Measurements from ENCODE around the gene DDX4.
"Not testable (repeated sequence)": the region's sequence is repeated elsewhere in the genome, so short reads cannot be mapped to it uniquely, and the experiment has no call there.

Gene DDX4

GRCh38 chr5:55731848-55732247 lies 6.0 kb upstream of the DDX4 start:
- no peak for DNase-seq

GRCh38 chr5:55732585-55732984 lies 5.3 kb upstream of the DDX4 start:
- DNase-seq: no peak

- no peak for DNase-seq
Measured at GRCh38 chr5:55734658-55735057, 3.2 kb upstream of the DDX4 start.

- DNase-seq: no peak
Measured at GRCh38 chr5:55742778-55743177, 4.9 kb downstream of the DDX4 start.

GRCh38 chr5:55747778-55748318 lies 10.0 kb downstream of the DDX4 start:
- no peak for DNase-seq

GRCh38 chr5:55749387-55749786 lies 11.5 kb downstream of the DDX4 start:
- DNase-seq: no peak

GRCh38 chr5:55750063-55750462 lies 12.2 kb downstream of the DDX4 start:
- DNase-seq: no peak

- no peak for DNase-seq
Measured at GRCh38 chr5:55750499-55750898, 12.6 kb downstream of the DDX4 start.

GRCh38 chr5:55758231-55758630 lies 20.4 kb downstream of the DDX4 start:
- no peak for DNase-seq

GRCh38 chr5:55758714-55759113 lies 20.9 kb downstream of the DDX4 start:
- DNase-seq: no peak

GRCh38 chr5:55761721-55762120 lies 23.9 kb downstream of the DDX4 start:
- not testable (repeated sequence) for DNase-seq

- DNase-seq: no peak
Measured at GRCh38 chr5:55763746-55764420, 26.0 kb downstream of the DDX4 start.

- no peak for DNase-seq
Measured at GRCh38 chr5:55768279-55768678, 30.4 kb downstream of the DDX4 start.

- no peak for DNase-seq
Measured at GRCh38 chr5:55771175-55771655, 33.4 kb downstream of the DDX4 start.

GRCh38 chr5:55773057-55773456 lies 35.2 kb downstream of the DDX4 start:
- DNase-seq: no peak

- no peak for DNase-seq
Measured at GRCh38 chr5:55777332-55777731, 39.5 kb downstream of the DDX4 start.

GRCh38 chr5:55800924-55801323 lies 63.1 kb downstream of the DDX4 start:
- no peak for DNase-seq

GRCh38 chr5:55808814-55809213 lies 71.0 kb downstream of the DDX4 start:
- not testable (repeated sequence) for DNase-seq

- not testable (repeated sequence) for DNase-seq
Measured at GRCh38 chr5:55815939-55816338, 78.1 kb downstream of the DDX4 start.

GRCh38 chr5:55816342-55816741 lies 78.5 kb downstream of the DDX4 start:
- no peak for DNase-seq

GRCh38 chr5:55817030-55817429 lies 79.2 kb downstream of the DDX4 start:
- DNase-seq: no peak

GRCh38 chr5:55820488-55820887 lies 82.6 kb downstream of the DDX4 start:
- no peak for DNase-seq

- peak in 1 of 2 donors; percentile 12 for DNase-seq
Measured at GRCh38 chr5:55821731-55822512, 84.1 kb downstream of the DDX4 start.

Data from stimulated activated CD4-positive, alpha-beta T cell treated with anti-CD3 and anti-CD28 coated beads, Interleukin-2, amount 100 ng/mL, for 24 hours (primary cell).